A172 (cell line): ENCODE measurements around the gene PIAS2. TPM values are rescaled to one million over a fixed set of nuclear protein-coding genes. Genes with fewer than 3 reads are reported as not detected.
"Not testable (repeated sequence)": the region's sequence is repeated elsewhere in the genome, so short reads cannot be mapped to it uniquely, and the experiment has no call there.

ENCODE experiments used
- DNase-seq: peaks from one replicate; pipeline ENCODE4 v3.0.0-alpha.2; 2015; ENCODE audit warnings: low spot score
- total RNA-seq: library from RNA; depleted of rRNA; stranded (reverse); fragments of >200 nt; shearing (Covaris generic); gene quantifications from 2 replicates; pipeline ENCODE4 v1.2.3, GENCODE V29; 2014

PIAS2 gene
- total RNA-seq, 1 experiment from 2014 or later, result 17.5 TPM

- no peak for DNase-seq
Measured at GRCh38 chr18:46903406-46903805, 13.9 kb downstream of the PIAS2 start.

- no peak for DNase-seq
Measured at GRCh38 chr18:46899274-46899948, 17.9 kb downstream of the PIAS2 start.

- DNase-seq, result no peak
Measured at GRCh38 chr18:46894124-46894523, 23.2 kb downstream of the PIAS2 start.

- DNase-seq, result no peak
Measured at GRCh38 chr18:46893360-46893759, 23.9 kb downstream of the PIAS2 start.

- no peak for DNase-seq
Measured at GRCh38 chr18:46892842-46893241, 24.5 kb downstream of the PIAS2 start.

- DNase-seq, result no peak
Measured at GRCh38 chr18:46891742-46892214, 25.5 kb downstream of the PIAS2 start.

GRCh38 chr18:46888965-46889364, 28.3 kb downstream of the PIAS2 start:
- no peak for DNase-seq

- DNase-seq, result no peak
Measured at GRCh38 chr18:46886893-46887292, 30.4 kb downstream of the PIAS2 start.

GRCh38 chr18:46883180-46883579, 34.1 kb downstream of the PIAS2 start:
- DNase-seq, result no peak

GRCh38 chr18:46877329-46877987, 39.8 kb downstream of the PIAS2 start:
- DNase-seq, result no peak

- DNase-seq, result no peak
Measured at GRCh38 chr18:46868169-46868921, 49.0 kb downstream of the PIAS2 start.

- DNase-seq, result no peak
Measured at GRCh38 chr18:46867367-46868143, 49.8 kb downstream of the PIAS2 start.

GRCh38 chr18:46866523-46866922, 50.8 kb downstream of the PIAS2 start:
- DNase-seq, result no peak

- DNase-seq, result not testable (repeated sequence)
Measured at GRCh38 chr18:46865245-46865644, 52.1 kb downstream of the PIAS2 start.

GRCh38 chr18:46859855-46860254, 57.5 kb downstream of the PIAS2 start:
- DNase-seq, result no peak

GRCh38 chr18:46858290-46858689, 59.0 kb downstream of the PIAS2 start:
- DNase-seq, result no peak

- DNase-seq, result no peak
Measured at GRCh38 chr18:46856973-46857372, 60.3 kb downstream of the PIAS2 start.

- DNase-seq, result no peak
Measured at GRCh38 chr18:46849007-46849406, 68.3 kb downstream of the PIAS2 start.

- no peak for DNase-seq
Measured at GRCh38 chr18:46843372-46843771, 73.9 kb downstream of the PIAS2 start.

- no peak for DNase-seq
Measured at GRCh38 chr18:46842583-46842982, 74.7 kb downstream of the PIAS2 start.

- DNase-seq, result no peak
Measured at GRCh38 chr18:46833899-46834298, 83.4 kb downstream of the PIAS2 start.

- no peak for DNase-seq
Measured at GRCh38 chr18:46832849-46833248, 84.5 kb downstream of the PIAS2 start.
